Panc1 (cell line): ENCODE measurements around the gene MASP2.
"Not testable (repeated sequence)": the region's sequence is repeated elsewhere in the genome, so short reads cannot be mapped to it uniquely, and the experiment has no call there.

Source experiments
- POLR2AphosphoS5 ChIP-seq: IDR thresholded peaks from 2 replicates; pipeline ENCODE4 v1.6.1; 2012; ENCODE audit warnings: mild to moderate bottlenecking, low read depth, low read length, moderate library complexity
- SIN3A ChIP-seq: IDR thresholded peaks from 2 replicates; pipeline ENCODE4 v1.6.1; 2012; ENCODE audit warnings: low read depth, mild to moderate bottlenecking, low read length, moderate library complexity, borderline replicate concordance; ENCODE audit not compliant: insufficient read depth
- TCF7L2 ChIP-seq: IDR thresholded peaks from 2 replicates; pipeline ENCODE4 v1.6.1; 2011; ENCODE audit warnings: mild to moderate bottlenecking, low read depth, low read length, inconsistent platforms
- TF ChIP-seq, protein P1 (sequence below): fragments of 450-650 bp; IDR thresholded peaks from 2 replicates; pipeline ENCODE4 v1.5.1; 2017; ENCODE audit warnings: mild to moderate bottlenecking
- TF ChIP-seq, protein P2 (sequence below), 2 experiments: IDR thresholded peaks; 2 replicates each; pipeline ENCODE4 v1.6.1; 2011 to 2012; ENCODE audit warnings: low read depth in 2 of 2, control low read depth in 1 of 2, low read length in 1 of 2, mild to moderate bottlenecking in 1 of 2, moderate library complexity in 1 of 2; ENCODE audit not compliant: insufficient read depth in 1 of 2

DNA sequence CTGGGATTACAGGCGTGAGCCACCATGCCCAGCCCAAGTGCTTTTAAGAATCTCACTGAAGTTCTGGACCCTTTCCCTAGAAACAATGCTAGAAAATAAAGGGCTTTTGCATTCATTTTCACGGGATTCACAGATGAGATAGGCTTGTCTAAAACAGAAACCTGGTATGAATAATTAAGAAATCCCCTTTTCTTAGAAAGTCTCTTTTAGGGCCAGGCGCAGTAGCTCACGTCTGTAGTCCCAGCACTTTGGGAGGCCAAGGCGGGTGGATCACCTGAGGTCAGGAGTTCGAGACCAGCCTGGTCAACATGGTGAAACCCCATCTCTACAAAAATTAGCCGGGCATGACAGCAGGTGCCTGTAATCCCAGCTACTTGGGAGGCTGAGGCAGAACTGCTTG is 26.4 kb upstream of the MASP2 start:
- TF ChIP-seq, protein P1, sequence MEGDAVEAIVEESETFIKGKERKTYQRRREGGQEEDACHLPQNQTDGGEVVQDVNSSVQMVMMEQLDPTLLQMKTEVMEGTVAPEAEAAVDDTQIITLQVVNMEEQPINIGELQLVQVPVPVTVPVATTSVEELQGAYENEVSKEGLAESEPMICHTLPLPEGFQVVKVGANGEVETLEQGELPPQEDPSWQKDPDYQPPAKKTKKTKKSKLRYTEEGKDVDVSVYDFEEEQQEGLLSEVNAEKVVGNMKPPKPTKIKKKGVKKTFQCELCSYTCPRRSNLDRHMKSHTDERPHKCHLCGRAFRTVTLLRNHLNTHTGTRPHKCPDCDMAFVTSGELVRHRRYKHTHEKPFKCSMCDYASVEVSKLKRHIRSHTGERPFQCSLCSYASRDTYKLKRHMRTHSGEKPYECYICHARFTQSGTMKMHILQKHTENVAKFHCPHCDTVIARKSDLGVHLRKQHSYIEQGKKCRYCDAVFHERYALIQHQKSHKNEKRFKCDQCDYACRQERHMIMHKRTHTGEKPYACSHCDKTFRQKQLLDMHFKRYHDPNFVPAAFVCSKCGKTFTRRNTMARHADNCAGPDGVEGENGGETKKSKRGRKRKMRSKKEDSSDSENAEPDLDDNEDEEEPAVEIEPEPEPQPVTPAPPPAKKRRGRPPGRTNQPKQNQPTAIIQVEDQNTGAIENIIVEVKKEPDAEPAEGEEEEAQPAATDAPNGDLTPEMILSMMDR = not testable (repeated sequence)
- TF ChIP-seq POLR2AphosphoS5, SIN3A, TCF7L2: not testable (repeated sequence)
- TF ChIP-seq, protein P2, sequence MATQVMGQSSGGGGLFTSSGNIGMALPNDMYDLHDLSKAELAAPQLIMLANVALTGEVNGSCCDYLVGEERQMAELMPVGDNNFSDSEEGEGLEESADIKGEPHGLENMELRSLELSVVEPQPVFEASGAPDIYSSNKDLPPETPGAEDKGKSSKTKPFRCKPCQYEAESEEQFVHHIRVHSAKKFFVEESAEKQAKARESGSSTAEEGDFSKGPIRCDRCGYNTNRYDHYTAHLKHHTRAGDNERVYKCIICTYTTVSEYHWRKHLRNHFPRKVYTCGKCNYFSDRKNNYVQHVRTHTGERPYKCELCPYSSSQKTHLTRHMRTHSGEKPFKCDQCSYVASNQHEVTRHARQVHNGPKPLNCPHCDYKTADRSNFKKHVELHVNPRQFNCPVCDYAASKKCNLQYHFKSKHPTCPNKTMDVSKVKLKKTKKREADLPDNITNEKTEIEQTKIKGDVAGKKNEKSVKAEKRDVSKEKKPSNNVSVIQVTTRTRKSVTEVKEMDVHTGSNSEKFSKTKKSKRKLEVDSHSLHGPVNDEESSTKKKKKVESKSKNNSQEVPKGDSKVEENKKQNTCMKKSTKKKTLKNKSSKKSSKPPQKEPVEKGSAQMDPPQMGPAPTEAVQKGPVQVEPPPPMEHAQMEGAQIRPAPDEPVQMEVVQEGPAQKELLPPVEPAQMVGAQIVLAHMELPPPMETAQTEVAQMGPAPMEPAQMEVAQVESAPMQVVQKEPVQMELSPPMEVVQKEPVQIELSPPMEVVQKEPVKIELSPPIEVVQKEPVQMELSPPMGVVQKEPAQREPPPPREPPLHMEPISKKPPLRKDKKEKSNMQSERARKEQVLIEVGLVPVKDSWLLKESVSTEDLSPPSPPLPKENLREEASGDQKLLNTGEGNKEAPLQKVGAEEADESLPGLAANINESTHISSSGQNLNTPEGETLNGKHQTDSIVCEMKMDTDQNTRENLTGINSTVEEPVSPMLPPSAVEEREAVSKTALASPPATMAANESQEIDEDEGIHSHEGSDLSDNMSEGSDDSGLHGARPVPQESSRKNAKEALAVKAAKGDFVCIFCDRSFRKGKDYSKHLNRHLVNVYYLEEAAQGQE (IDR thresholded peaks at IDR 0.05; ENCODE audit: insufficient read depth in 1 of 2, low read depth in 2 of 2, low read length in 1 of 2) = not testable (repeated sequence)
